GM18873 (cell line): ENCODE data around the gene CFAP47.
"Not testable (repeated sequence)": the region's sequence is repeated elsewhere in the genome, so short reads cannot be mapped to it uniquely, and the experiment has no call there.

Experiments
- ATAC-seq: cut with Tn5 transposase; IDR thresholded peaks from one replicate; pipeline ENCODE4 v1.9.1; 2021; ENCODE audit warnings: mild to moderate bottlenecking, moderate library complexity, moderate number of reproducible peaks; ENCODE audit not compliant: unreplicated experiment, low FRiP score

The CFAP47 gene, protein sequence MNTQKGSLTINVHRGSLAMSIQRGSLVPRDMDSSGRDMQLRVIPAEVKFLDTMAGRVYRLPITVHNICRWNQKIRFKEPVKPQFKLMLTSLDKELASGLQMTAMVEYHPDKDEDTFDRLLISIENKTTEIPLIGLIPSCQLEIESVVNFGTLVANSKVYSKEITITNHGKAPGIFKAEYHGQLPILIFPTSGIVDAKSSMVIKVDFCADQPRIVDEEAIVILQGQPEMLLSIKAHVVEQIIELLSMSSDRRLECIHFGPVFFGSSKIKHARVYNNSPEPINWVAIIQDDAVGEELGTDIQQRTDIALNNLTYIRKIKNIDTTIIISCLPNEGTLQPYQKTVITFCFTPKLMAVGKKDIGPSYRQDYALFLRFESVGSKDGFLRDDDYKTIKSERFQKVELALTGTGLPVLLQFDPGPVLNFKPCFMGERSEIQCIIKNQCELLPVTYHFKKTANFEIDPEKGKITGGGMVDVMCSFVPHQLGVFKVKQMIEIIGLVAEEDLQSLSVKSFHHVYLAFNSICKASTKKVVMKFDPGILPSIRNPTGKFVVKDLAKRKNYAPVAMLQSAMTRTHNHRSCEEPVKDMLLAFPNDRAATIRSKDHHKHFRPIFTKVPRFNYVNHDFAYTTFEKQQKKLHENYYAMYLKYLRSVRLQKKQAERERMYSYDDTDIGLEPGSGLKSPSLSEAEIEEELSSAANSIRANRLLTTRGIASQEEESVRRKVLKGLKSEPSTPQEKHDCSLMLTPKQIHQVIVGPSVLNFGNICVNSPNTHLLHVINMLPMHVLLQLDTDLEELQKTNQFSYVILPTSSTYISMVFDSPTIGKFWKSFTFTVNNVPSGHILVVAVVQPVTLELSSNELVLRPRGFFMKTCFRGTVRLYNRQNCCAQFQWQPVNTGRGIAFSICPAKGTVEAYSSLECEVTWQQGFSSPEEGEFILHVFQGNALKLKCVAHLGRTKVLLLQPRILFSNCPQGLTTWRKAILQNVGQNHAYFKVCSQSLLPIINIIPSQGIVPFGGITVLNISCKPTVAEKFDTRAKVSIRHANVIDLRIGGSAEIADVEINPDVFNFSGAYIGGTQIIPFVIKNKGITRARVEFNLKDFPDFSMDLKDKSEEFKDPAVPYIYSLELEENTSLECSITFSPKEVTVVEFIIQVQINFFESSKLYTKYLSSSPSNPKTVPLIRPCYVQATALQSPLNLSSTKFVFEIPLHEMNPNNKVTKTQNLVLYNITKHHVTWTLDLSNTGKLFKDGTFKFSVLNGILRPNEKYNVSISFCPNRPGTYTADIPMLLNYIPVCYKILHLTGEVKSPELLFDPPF (N-terminal part only)

DNA sequence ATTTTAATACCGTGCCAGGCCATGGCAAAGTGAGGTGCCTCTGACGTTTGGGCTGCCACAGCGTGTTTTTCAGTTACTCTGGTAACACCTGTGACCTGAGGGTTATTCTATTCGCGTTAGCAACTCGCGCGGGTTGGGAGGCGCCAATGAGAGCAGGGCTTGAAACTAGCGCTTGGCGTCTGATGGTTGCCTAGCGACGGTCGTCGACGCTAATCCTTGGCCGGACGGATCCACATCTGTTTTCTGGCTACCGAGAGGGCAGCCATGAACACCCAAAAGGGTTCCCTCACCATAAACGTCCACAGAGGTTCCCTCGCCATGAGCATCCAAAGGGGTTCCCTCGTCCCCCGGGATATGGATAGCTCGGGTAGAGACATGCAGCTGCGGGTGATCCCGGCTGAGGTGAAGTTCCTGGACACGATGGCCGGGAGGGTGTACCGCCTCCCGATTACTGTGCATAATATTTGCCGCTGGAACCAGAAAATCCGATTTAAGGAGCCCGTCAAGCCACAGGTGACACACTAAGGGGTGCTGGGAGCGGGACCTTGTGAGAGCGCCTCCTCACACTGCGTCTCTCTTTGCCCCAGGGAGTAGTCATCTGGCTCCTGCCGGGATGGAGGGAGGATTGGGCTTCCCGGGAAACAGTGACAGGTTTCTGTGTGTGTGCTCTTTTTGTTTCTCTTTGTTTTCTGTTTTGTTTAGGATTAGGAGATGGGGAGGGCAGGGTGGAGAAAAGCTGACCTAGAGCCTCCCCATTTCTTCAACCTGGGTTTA lies at the start of gene CFAP47:
CFAP47 (plus strand) TSS at position 199 of the 774 bp plus-strand sequence; CDS start at position 265, 66 bp downstream.
- ATAC-seq, result no peak

DNA sequence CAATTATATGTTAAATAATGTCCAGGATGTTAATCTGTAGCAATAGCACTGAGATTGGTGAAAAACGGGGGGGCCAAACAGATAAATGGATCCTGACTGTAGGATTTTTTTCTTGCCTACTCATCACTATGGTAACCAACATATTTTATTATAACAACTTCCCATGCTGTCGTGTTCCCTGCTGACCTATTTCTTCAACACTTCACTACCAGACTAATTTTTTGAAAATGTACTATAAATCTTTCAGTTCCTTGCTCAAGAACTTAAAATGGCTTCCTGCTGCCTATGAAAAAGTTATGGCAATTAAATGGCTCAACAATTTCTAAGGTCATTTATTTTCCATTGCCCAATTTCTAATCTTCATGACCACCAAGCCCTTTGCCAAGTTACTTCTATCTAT lies 38.9 kb upstream of the CFAP47 start:
- no peak for ATAC-seq

DNA sequence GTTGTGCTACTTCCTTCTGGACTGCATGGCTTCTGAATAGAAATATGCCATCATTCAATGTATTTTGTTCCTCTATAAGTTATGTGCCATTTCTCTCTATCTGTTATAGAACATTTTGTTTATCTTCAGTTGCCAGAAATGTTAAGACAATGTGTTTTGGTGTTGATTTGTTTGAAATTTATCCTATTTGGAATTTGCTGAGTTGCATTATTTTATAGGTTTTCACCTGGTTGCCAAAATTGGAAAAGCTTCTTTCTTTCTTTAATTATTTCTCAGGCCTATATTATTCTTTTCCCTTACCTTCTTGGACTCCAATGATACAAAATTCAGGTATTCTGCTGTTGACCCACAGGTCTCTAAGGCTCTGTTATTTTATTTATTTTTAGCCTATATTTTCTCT lies 33.4 kb upstream of the CFAP47 start:
- no peak for ATAC-seq

DNA sequence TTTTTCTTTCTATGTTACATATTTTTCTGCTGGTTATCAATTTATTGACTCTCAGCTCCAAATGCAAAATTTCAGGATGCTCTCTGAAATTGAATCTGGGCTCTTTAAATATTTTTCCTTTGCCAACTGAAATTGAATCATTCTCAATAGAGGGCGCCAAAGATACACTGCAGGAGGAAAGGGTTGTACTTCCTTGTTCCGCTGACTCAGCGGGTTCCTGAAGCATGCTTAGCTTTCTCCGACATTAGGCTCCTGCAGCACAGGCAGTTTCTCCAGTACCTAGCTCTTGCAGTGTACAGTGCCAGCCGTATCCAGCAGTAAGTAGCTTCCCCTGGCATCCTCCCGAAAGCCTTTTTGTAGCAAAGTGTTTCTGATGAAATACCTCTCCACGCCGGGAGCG lies 28.8 kb upstream of the CFAP47 start:
- ATAC-seq, result no peak

DNA sequence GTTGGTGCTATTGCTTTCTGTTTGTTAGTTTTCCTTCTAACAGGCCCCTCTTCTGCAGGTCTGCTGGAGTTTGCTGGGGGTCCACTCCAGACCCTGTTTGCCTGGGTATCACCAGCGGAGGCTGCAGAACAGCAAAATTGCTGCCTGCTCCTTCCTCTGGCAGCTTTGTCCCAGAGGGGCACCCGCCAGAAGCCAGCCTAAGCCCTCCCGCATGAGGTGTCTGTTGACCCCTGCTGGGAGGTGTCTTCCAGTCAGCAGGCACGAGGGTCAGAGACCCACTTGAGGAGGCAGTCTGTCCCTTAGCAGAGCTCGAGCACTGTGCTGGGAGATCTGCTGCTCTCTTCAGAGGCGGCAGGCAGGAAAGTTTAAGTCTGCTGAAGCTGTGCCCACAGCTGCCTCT lies 67.3 kb downstream of the CFAP47 start:
- not testable (repeated sequence) for ATAC-seq

DNA sequence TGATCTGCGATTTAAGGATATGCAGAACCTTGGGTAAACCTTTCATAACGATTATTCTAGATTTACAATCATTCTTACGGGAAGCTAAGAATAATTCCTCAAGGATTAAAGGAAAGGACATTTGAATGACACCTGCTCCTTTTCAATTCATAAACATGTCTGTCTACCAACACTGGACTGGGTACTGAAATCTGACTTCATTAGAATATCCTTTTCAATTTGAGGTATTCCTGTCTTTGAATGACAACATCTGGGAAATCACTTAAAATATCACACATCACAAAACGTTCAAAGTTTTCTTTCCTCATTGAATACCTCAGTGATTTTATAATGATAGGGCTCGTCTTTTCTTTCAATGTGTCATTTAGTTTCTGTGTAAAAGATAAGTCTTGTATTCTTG lies 87.7 kb downstream of the CFAP47 start:
- ATAC-seq, result no peak

DNA sequence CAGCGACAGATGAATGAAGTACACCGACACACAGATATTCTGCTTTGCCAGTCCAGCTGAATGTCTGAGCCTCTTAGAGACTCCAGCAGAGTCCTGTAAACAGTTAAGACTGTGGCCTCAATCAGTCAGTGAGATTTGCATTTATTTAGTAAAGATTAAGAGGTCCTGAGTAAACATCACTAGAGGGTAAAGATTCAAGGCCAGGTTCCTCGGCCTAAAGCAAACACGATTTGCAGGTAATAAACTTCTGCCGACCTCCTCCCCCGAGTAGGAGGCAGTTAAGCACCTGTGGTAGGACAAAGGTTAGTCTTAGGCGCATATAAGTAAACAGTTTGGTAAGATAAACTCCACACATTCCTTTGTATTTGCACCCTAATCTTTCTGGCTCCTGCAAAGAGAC lies 99.6 kb downstream of the CFAP47 start:
- ATAC-seq, result no peak

DNA sequence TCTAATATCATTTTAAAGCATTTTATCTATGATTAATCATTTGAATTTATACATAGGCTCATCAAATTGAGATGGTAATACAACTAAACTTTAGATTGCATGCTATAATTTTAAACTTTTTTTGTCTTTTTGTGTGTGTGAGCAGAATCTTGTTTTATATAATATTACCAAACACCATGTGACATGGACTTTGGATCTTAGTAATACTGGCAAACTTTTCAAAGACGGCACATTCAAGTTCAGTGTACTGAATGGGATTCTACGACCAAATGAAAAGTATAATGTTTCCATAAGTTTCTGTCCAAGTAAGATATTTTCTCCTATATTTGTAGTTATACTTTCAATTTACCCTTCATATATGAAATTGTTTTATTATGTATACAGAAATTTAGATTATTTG lies 116.0 kb downstream of the CFAP47 start:
- no peak for ATAC-seq

DNA sequence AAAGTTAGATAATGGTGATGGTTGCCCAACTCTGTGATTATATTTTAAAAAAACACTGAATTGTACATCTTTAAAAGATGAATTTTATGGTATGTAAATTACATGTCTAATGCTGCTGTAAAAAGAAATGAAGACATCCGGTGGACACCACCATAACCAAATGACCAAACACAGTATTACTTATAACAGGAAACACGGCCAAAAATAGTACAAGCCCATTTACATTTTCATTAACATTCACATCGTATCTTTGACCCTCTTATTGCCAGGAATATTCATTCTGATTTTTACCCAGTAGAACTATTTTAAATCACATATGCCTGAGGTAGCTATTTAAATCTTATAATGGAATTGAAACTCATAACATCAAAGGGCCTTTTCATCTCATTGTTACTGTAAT lies 143.2 kb downstream of the CFAP47 start:
- no peak for ATAC-seq

DNA sequence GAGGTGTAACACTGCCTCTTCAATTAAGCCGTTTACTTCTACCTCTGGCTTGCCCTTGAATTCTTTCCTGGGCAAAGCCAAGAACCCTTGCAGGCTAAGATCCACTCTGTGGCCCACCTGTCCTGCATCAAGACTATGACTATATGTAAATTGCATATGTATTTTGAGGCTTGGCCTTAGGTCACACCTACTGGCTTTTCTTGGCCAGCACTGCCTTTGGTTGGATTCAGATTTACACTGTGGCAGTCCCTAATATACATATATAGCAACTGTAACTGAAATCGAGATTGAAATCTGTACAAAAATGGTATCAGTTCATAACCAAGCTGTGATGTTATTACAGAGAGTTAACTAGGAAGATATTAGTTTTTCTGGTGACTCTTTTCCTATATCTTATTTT lies 151.5 kb downstream of the CFAP47 start:
- no peak for ATAC-seq

DNA sequence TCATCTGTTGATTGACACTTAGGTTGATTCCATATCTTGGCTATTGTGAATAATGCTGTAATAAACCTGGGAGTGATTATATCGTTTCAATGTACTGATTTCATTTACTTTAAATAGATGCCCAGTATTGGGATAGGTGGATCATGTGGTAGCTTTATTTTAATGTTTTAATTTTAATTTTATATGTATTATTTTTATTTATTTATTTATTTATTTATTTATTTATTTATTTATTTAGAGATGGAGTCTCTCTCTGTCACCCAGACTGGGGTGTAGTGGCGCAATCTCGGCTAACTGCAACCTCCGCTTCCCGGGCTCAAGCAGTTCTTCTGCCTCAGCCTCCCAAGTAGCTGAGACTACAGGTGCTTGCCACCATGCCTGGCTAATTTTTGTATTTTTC lies 155.5 kb downstream of the CFAP47 start:
- not testable (repeated sequence) for ATAC-seq

DNA sequence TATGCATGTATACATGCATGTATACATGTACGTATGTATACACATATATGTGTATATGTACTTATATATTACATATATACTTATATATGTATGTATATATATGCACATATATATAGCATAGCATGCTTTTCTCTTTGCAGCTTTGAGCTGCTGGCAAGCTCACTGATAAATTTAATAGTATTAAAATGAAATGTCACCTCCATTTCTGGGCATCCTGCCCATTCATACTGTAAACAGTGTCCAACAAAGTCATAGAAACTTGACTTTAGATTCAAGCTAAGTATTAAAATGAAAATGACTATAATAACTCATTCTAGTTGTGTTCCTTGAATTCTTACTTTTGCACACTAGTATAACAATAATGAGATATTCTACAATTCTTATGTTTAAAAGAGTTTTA lies 163.7 kb downstream of the CFAP47 start:
- ATAC-seq, result no peak

DNA sequence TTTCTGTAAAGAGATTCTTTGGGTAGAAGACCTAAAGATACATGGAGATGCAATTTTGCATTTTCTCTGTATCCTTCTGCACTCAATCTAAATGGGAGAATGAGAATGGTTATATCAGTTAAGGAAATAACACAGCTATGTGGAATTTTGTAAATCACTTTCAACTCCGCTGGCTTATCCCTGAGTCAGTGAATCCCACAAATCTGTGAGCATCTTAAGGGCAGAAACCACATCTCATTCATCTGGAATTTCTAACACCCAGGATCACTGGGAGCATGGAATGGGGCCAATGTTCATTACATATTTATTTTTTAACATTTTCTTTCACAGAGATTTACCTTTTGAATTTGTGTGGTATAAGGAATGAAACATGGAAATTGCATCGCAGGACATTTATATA lies 167.8 kb downstream of the CFAP47 start:
- ATAC-seq, result no peak

DNA sequence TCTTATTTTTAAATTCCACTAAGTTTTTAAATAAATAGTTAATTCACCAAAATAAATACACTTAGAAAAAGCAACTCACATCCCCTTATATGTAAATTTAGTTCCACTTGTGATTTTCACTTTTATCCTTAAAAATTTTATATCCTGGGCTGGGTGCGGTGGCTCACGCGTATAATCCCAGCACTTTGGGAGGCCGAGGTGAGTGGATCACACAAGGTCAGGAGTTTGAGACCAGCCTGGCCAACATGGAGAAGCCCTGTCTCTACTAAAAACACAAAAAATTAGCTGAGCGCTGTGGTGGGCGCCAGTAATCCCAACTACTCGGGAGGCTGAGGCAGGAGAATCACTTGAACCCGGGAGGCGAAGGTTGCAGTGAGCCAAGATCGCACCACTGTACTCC lies 169.4 kb downstream of the CFAP47 start:
- ATAC-seq, result not testable (repeated sequence)

DNA sequence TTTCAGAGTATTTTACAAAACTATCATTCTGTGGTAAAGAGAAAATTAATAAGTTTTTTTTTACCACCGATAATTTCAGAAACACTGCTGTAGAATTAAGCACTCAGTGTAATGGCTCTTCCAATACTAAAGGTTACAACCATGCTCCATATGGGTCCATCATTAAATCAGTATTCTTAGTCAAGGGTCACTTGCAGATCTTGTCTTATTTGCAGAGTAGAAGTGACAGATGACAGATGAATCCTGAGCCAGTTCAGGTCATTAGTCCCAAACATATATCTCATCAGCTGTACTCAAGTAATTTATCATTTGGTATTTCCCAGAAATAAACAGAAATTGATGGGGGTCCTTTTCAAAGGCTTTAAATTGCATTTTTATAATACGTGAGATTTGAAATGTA lies 182.9 kb downstream of the CFAP47 start:
- no peak for ATAC-seq

DNA sequence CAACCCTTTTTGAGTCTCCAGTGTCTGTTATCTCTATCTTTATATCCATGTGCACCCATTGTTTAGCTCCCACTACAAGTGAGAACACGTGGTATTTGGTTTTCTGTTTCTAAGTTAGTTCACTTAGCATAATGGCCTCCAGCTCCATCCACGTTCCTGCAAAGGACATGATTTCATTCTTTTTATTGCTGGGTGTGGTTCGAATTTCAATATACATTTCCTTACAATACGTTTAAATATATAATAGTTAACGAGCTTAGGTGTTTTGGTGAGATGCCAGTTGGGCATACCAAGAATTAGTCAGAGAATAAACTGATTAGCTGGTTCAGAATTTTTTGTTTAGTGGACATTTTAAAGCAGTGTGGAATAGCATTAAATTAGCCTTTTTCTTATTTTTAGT lies 196.7 kb downstream of the CFAP47 start:
- no peak for ATAC-seq

DNA sequence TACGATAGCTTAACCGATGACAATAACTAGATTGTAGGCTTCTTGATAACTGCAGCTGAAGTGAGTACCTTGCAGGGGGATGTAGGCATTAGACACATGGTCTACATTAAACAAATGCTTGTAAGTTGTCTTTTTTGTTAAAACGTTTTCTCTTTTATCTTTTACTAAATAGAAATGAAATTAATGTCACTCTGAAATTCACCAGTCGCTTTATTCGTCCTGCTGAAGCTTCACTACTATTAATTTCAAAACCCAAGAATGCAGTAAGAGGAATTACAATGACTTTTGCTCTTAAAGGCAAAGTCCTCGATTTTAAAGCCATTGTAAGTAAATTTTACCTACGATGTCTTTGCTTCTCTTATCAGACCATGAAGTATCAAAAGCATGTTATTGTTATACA lies 239.7 kb downstream of the CFAP47 start:
- ATAC-seq, result no peak

DNA sequence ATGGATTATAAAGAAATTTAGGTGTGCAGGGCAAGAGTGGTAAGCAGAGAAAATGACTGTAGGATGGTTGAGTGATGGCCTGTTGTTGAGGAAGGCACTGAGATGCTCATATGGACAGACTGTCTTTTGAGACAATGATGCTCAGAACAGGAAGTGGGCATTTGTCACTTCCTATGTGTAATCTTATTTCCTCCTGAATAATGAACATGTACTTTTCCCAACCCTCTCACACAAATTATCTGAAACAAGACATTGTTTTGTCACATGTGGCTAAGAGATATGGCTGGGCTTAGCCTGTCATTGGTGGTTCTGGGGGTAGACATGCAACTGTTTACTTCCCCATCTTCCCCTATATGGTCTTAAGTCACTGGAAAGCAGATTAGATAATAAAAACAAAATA lies 240.5 kb downstream of the CFAP47 start:
- ATAC-seq, result no peak

DNA sequence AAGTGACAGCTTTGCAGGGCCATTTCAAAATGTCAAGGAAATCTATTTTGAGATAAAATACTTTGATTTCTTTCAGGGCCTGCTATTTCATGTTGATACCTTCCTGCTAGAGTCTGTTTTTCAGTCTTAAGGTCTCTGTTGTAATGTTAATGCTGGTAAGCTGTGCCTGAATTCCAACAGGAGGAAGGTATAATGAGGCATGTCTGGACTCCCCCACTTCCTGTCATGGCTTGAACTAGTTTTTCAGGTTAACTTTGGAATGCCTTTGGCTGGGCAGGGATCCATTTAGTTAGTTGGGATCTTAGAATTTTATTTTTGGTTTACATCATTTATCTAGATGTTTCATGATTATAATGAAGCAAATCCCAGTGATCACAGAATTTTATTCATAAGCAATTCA lies 279.0 kb downstream of the CFAP47 start:
- ATAC-seq, result no peak

DNA sequence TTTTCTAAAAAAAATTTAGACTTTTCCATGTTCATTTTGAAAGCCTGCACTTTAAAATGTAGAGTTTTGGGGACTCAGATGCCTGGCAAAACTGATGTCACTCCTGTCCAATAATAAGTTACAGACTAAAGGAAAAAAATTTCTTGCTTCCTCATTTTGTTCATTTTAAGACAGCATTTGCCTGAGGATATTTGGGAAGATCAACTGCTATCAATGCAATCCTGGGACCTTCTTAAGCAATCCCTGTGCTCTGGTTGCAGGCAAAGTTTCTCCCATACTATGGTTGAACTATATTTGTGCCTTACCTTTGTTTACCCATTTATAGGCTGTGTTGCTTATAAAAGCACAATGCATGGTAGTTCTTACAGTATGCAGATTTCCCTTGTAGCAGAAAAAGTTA lies 280.4 kb downstream of the CFAP47 start:
- ATAC-seq, result no peak
